Sigmoid colon (tissue), 7 donors: ENCODE results near the gene WNK1. TPM values are rescaled to one million over a fixed set of nuclear protein-coding genes. Genes with fewer than 3 reads are reported as not detected.

Experiments used
- DNase-seq: peaks from one replicate; pipeline ENCODE4 v3.0.0-alpha.2; 2019
- H3K27ac ChIP-seq, 4 donors: fragments of 200-600 bp; sonication (generic); one replicate each; pipeline ENCODE4 v1.5.1; 2016 to 2019; ENCODE audit warnings: mild to moderate bottlenecking in 1 of 4
- H3K27me3 ChIP-seq, 3 donors: fragments of 200-600 bp; sonication (generic); one replicate each; pipeline ENCODE4 v1.5.1; 2019; ENCODE audit warnings: mild to moderate bottlenecking in 1 of 3
- H3K36me3 ChIP-seq, 4 donors: fragments of 200-600 bp; sonication (generic); one replicate each; pipeline ENCODE4 v1.5.1; 2016 to 2019
- H3K4me1 ChIP-seq, 4 donors: fragments of 200-600 bp; sonication (generic); one replicate each; pipeline ENCODE4 v1.5.1; 2017 to 2019
- H3K4me3 ChIP-seq, 4 donors: fragments of 200-600 bp; sonication (generic); one replicate each; pipeline ENCODE4 v1.5.1; 2017 to 2019; ENCODE audit warnings: mild to moderate bottlenecking in 2 of 4, moderate library complexity in 1 of 4
- H3K9me3 ChIP-seq, 4 donors: fragments of 200-600 bp in 3 of 4; sonication (generic) in 3 of 4; one replicate each; pipeline versions ENCODE4 v1.5.1 to v1.6.1; 2013 to 2019
- EP300 ChIP-seq, 4 donors: sonication (generic); formaldehyde crosslinking; IDR thresholded peaks; one replicate each; pipeline ENCODE4 v1.6.1; 2017; ENCODE audit warnings: antibody characterized with exemption in 4 of 4
- POLR2A ChIP-seq, 2 donors: fragments of 450-650 bp; IDR thresholded peaks; one replicate each; pipeline ENCODE4 v1.6.1; 2016; ENCODE audit warnings: antibody characterized with exemption in 2 of 2, mild to moderate bottlenecking in 2 of 2, moderate library complexity in 2 of 2
- POLR2AphosphoS5 ChIP-seq, 4 donors: sonication (generic); formaldehyde crosslinking; IDR thresholded peaks; one replicate each; pipeline ENCODE4 v1.6.1; 2017; ENCODE audit warnings: antibody characterized with exemption in 4 of 4
- WGBS, 2 donors: extraction: QIAGEN DNeasy Blood & Tissue Kit; methylation state at CpG; one replicate each; pipeline ENCODE4 v1.1.7; 2013; 5-methylcytosine and 5-hydroxymethylcytosine counted together
- intact Hi-C: fragments of 100-400 bp; cut with DNase I; formaldehyde crosslinking; loops from one replicate; pipeline ENCODE4 v1.15.1; 2023
- polyA plus RNA-seq, 3 donors: library from polyadenylated mRNA; stranded (reverse); fragments of 200-250 nt; gene quantifications; one replicate each; pipeline ENCODE4 v1.2.3, GENCODE V29; 2013
- total RNA-seq, 4 donors: library from RNA; depleted of rRNA; stranded (reverse); fragments of >200 nt; gene quantifications; one replicate each; pipeline ENCODE4 v1.1.0, GENCODE V29; 2016
- TF ChIP-seq, protein P1 (sequence below), 4 experiments: fragments of 450-650 bp in 3 of 4; fragments of 200-600 bp in 1 of 4; IDR thresholded peaks; one replicate each; pipeline ENCODE4 v1.5.1; 2016 to 2019; ENCODE audit warnings: antibody characterized with exemption in 4 of 4, mild to moderate bottlenecking in 3 of 4, moderate library complexity in 2 of 4
- donor health status: healthy with polysubstance abuse.
- donor health status: Bipolar disorder and iron deficiency.
- donor health status: healthy.

WNK1 gene
- total and polyA plus RNA-seq, 7 donors, result 13.2 to 146 (median 73.6) TPM

DNA sequence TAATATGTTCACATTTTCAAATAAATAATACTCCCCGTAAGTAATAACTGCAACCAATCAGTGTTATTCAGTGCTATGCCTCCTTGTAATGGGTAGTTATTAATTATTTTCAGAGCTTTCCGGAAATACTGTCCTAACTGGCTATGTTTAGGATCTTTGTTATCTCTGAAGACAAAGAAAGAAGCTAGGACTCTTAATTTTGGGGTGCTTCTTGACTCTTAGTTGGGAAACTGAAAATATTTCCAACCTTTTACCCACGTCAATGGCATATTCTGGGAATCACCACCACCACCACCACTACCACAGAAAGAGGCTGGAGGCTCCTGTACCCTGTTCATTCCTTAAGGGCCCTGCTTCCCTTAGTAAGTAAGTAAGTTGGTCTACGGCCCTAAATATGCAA lies 158.0 kb downstream of the WNK1 start:
- WGBS, 2 donors, result 86 to 89% methylated on average over 4 of the region's 4 CpGs
- intact Hi-C loops, result no loop called here

DNA sequence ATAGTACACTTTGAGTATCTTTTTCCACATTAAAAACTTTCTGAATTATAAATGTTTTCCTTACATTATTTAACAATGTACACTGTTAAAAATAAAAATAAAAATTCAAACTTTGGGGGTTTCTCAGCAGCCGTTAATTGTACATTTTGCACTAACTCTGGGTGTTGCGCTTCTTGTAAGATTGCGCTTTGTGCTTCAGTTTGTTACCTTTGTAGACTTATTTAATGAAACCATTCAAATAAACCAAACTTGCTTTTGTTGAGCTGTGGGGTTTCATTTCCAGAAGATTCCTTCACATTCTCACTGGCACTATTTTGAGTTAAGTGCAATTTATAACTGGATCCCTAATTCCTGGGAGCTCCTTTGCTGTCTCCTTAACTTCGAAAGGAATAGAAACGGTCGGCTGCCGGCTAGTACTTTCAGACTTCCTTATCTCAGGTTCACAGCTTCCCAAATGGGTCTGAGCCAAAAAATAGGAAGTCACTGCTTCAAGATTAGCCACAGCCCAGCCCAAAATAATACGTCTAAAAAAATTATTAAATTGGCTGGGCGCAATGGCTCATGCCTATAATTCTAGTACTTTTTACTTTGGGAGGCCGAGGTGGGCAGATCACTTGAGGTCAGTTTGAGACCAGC lies 158.9 kb downstream of the WNK1 start:
- Histone ChIP-seq H3K4me1 (no peaks in the 10 kb centered on the region), H3K27me3 (no peaks in the 10 kb centered on the region), H3K27ac (peak overlapping the region in 1 of 4 donors; percentile 3), H3K4me3 (no peak overlapping the region), H3K36me3 (peaks cover 29 to 93% (median 54%) of the 10 kb centered on the region in 4 donors), H3K9me3 (no peaks in the 10 kb centered on the region)
- TF ChIP-seq POLR2AphosphoS5 (IDR thresholded peaks at IDR 0.05) (no peak), EP300 (IDR thresholded peaks at IDR 0.05) (no peak), POLR2A (IDR thresholded peaks at IDR 0.05) (no peak)
- TF ChIP-seq, protein P1, sequence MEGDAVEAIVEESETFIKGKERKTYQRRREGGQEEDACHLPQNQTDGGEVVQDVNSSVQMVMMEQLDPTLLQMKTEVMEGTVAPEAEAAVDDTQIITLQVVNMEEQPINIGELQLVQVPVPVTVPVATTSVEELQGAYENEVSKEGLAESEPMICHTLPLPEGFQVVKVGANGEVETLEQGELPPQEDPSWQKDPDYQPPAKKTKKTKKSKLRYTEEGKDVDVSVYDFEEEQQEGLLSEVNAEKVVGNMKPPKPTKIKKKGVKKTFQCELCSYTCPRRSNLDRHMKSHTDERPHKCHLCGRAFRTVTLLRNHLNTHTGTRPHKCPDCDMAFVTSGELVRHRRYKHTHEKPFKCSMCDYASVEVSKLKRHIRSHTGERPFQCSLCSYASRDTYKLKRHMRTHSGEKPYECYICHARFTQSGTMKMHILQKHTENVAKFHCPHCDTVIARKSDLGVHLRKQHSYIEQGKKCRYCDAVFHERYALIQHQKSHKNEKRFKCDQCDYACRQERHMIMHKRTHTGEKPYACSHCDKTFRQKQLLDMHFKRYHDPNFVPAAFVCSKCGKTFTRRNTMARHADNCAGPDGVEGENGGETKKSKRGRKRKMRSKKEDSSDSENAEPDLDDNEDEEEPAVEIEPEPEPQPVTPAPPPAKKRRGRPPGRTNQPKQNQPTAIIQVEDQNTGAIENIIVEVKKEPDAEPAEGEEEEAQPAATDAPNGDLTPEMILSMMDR (IDR thresholded peaks at IDR 0.05), result no peak
- no peak for DNase-seq
- intact Hi-C loops, result no loop called here
- WGBS, 2 donors, result 78 to 86% methylated on average over 10 of the region's 10 CpGs

More for the DNA sequence above, 158.0 kb downstream of the WNK1 start:
- DNase-seq, result no peak
- peaks cover 22 to 93% (median 58%) of the 10 kb centered on the region in 4 donors for H3K36me3 ChIP-seq
- no peaks in the 10 kb centered on the region for H3K27me3 ChIP-seq
- H3K4me1 ChIP-seq, result no peaks in the 10 kb centered on the region
- no peak overlapping the region for H3K4me3 ChIP-seq
- TF ChIP-seq POLR2A (IDR thresholded peaks at IDR 0.05) (no peak), EP300 (IDR thresholded peaks at IDR 0.05) (no peak), POLR2AphosphoS5 (IDR thresholded peaks at IDR 0.05) (no peak)
- no peaks in the 10 kb centered on the region for H3K9me3 ChIP-seq
- no peak overlapping the region for H3K27ac ChIP-seq

DNA sequence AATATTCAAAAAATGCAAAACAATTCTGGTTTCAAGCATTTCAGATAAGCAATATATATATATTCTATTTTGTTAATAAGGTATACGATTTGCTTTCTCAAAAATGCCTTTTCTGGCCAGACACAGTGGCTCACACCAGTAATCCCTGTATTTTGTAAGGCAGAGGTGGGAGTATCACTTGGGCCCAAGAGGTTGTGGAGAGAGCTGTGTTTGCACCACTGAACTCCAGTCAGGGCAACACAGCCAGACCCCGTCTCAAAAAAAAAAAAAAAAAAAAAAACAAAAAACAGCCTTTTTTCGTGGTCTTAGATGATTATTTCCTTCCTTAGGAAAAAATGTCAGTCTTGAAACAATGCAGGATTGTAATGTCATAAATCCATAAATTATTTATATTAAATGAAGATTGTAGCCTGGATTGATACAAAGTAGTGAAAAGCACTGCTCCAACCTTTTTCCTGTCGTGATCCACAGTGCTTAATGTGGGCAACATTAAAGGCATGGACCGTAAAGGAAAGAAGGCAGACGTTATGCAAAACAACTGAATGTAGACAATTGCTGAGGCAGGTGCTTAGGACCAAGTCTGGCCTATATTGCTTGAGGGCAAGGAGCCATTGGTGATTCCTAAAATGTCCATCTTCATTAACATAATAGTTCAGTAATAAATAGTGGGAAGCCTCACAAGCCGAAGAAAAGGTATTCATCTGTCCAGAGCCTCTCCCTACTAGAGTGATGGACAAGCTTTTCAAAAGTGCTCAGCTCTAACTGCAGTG lies 160.3 kb downstream of the WNK1 start:
- Histone ChIP-seq H3K27ac (no peak overlapping the region), H3K36me3 (peaks cover 39 to 94% (median 55%) of the 10 kb centered on the region in 4 donors), H3K27me3 (no peaks in the 10 kb centered on the region), H3K4me3 (no peak overlapping the region), H3K9me3 (no peaks in the 10 kb centered on the region), H3K4me1 (no peaks in the 10 kb centered on the region)
- no peak for DNase-seq
- TF ChIP-seq POLR2AphosphoS5 (IDR thresholded peaks at IDR 0.05) (no peak), EP300 (IDR thresholded peaks at IDR 0.05) (no peak), POLR2A (IDR thresholded peaks at IDR 0.05) (no peak)
- TF ChIP-seq, protein P1 (IDR thresholded peaks at IDR 0.05), result no peak
- intact Hi-C loops, result no loop called here
- 81 to 87% methylated on average over 7 of the region's 7 CpGs for WGBS, 2 donors

DNA sequence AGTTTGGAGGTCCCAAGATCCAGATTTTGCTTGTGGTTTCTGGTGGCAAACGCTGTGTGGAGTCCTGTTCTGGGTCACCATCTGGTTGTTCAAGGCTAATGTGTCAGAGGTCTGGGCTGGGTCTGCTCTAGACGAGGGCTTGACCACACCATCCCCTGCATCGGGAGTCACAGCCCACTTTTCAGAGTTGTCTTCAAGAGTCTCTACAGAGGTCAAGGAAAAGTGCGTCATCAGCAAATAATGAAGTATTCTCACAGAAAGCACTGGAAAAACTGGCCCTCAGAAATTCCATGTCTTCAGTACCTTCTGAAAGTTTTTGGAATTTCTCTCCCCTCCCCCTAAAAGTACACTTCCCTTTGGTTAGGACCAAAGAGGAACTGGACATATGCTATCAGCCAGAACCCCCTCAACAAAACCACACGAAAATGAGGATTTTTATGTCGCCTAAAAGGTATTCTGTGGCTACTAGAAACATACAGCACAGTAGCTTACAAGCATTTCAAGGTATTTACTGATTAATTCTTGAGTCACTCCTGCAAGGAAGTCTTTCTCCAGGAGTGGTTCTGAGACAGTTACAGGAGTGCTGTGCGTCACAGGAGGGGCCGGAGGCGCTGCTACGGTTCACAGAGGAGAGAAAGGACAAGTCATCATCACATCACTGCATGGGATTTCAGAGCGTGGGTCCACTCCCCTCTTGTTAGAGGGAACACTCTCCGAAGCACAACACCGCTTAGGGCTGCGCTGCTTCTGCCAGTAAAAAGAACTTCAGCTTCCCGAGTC lies 161.7 kb downstream of the WNK1 start:
- TF ChIP-seq POLR2A (IDR thresholded peaks at IDR 0.05), result no peak
- no peak overlapping the region for H3K27ac ChIP-seq
- WGBS, 2 donors, result 82 to 88% methylated on average over 15 of the region's 15 CpGs
- peaks cover 29 to 92% (median 43%) of the 10 kb centered on the region in 4 donors for H3K36me3 ChIP-seq
- no peaks in the 10 kb centered on the region for H3K4me1 ChIP-seq
- H3K9me3 ChIP-seq, result no peaks in the 10 kb centered on the region
- H3K27me3 ChIP-seq, result no peaks in the 10 kb centered on the region
- no peak for DNase-seq
- no peak overlapping the region for H3K4me3 ChIP-seq
- intact Hi-C loops, result no loop called here

DNA sequence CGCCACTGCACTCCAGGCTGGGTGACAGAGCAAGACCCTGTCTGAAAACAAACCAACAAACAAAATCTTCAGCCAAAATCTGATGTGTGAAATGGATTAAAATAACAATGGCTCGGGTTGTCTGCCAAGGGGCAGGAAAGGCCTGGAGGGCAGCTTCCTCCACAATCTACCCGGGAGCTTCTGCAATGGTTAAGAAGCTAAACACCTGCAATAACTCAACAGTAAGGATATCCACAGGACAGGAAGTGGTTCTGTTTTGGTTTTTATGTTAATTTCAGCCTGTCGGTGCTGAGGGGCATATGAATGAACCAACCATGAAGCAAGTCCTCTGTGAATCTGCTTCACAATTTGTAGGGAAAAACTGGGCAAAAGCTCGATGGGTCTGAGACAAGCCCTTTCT lies 162.7 kb downstream of the WNK1 start:
- Histone ChIP-seq H3K27me3 (no peaks in the 10 kb centered on the region), H3K27ac (no peak overlapping the region), H3K4me3 (no peak overlapping the region), H3K36me3 (peaks cover 26 to 84% (median 41%) of the 10 kb centered on the region in 4 donors), H3K9me3 (no peaks in the 10 kb centered on the region), H3K4me1 (no peaks in the 10 kb centered on the region)
- no peak for DNase-seq
- intact Hi-C loops, result no loop called here
- WGBS, 2 donors, result 51 to 84% methylated on average over 5 of the region's 5 CpGs
- no peak for TF ChIP-seq EP300 (IDR thresholded peaks at IDR 0.05)
- TF ChIP-seq POLR2AphosphoS5 (IDR thresholded peaks at IDR 0.05), result no peak
- TF ChIP-seq POLR2A (IDR thresholded peaks at IDR 0.05), result no peak
- TF ChIP-seq, protein P1 (IDR thresholded peaks at IDR 0.05), result no peak
